Measurements from ENCODE around the gene LTN1. TPM values are rescaled to one million over a fixed set of nuclear protein-coding genes. Genes with fewer than 3 reads are reported as not detected.

LTN1 gene, protein sequence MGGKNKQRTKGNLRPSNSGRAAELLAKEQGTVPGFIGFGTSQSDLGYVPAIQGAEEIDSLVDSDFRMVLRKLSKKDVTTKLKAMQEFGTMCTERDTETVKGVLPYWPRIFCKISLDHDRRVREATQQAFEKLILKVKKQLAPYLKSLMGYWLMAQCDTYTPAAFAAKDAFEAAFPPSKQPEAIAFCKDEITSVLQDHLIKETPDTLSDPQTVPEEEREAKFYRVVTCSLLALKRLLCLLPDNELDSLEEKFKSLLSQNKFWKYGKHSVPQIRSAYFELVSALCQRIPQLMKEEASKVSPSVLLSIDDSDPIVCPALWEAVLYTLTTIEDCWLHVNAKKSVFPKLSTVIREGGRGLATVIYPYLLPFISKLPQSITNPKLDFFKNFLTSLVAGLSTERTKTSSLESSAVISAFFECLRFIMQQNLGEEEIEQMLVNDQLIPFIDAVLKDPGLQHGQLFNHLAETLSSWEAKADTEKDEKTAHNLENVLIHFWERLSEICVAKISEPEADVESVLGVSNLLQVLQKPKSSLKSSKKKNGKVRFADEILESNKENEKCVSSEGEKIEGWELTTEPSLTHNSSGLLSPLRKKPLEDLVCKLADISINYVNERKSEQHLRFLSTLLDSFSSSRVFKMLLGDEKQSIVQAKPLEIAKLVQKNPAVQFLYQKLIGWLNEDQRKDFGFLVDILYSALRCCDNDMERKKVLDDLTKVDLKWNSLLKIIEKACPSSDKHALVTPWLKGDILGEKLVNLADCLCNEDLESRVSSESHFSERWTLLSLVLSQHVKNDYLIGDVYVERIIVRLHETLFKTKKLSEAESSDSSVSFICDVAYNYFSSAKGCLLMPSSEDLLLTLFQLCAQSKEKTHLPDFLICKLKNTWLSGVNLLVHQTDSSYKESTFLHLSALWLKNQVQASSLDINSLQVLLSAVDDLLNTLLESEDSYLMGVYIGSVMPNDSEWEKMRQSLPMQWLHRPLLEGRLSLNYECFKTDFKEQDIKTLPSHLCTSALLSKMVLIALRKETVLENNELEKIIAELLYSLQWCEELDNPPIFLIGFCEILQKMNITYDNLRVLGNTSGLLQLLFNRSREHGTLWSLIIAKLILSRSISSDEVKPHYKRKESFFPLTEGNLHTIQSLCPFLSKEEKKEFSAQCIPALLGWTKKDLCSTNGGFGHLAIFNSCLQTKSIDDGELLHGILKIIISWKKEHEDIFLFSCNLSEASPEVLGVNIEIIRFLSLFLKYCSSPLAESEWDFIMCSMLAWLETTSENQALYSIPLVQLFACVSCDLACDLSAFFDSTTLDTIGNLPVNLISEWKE (N-terminal part only)
- 9.0 TPM for polyA plus RNA-seq (2013, experiment 1 of 2)
- 9.5 TPM for polyA plus RNA-seq (2013, experiment 2 of 2)

DNA sequence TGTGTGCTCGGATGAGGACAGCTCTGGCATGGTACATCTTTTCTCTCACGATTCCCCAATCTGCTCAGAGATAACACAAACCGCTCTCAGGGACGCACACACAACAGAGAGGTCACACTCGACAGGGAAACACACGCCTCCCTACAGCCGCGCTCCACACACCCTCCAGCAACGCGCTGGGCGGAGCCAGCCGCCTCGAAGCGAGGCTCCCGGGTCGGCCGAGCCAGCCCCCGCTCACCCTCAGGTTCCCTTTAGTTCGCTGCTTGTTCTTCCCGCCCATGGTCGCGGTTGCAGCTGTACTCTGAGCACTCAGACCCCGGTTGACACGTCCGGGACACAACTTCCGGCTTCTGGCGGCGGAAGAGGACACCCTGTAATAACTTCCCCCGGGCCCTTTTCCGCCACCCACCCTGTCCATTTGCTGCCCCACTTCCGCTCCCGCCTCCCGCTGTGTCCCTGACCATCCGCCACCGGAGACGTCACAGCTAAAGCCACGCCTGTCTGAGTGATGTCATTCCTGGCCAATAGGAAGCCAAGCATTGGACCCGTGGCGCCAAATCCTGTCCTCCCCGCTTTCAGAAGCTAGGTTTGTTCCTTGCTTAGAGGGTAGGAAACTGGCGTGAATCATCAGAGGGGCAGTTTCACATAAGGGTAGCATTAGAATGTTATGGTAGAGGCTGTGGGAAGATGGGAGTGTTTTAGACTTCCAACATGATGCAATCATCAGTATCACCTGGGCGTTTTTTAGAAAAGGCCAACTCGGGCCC is at the start of gene LTN1:
LTN1 (minus strand) TSS at position 352 of the 767 bp plus-strand sequence; CDS start at position 280, 72 bp downstream.
- 3% methylated on average over 43 of the region's 43 CpGs for WGBS
- Histone ChIP-seq H3K4me1 (ENCODE audit: control insufficient read depth, insufficient read depth, low read depth, low read length) (peaks cover 7% of the 10 kb centered on the region), H3K14ac (ENCODE audit: low read length in 2 of 2) (peak within 1 kb of the TSS in 1 of 2 experiments; percentile 29), H2AFZ (ENCODE audit: low read depth, low read length) (peak within 1 kb of the TSS; percentile 64), H3K4ac (ENCODE audit: low read depth in 1 of 2, low read length in 2 of 2) (peak within 1 kb of the TSS; percentile 53 to 58), H2AK5ac (ENCODE audit: low read length, severe bottlenecking) (no peak within 1 kb of the TSS), H3K27ac (ENCODE audit: low read length, poor library complexity, severe bottlenecking) (peak within 1 kb of the TSS; percentile 65), H2BK12ac (ENCODE audit: low read length in 2 of 2) (no peak within 1 kb of the TSS), H3K9me3 (ENCODE audit: control insufficient read depth, low read length) (no peaks in the 10 kb centered on the region), H3K9ac (ENCODE audit: low read length) (peak within 1 kb of the TSS; percentile 89), H2BK120ac (ENCODE audit: low read depth, low read length) (no peak within 1 kb of the TSS), H3K4me2 (ENCODE audit: low read length, poor library complexity, severe bottlenecking) (peak within 1 kb of the TSS; percentile 91), H2BK15ac (ENCODE audit: low read depth, poor library complexity, severe bottlenecking) (peak within 1 kb of the TSS; percentile 70), H3K23ac (ENCODE audit: low read length in 2 of 2) (peak within 1 kb of the TSS in 1 of 2 experiments; percentile 40), H3K27me3 (ENCODE audit: control insufficient read depth in 1 of 2, insufficient read depth in 1 of 2, low read length in 2 of 2) (no peaks in the 10 kb centered on the region), H3K79me1 (replicated peaks; ENCODE audit: low read length, poor library complexity, severe bottlenecking) (peaks cover 2% of the 10 kb centered on the region), H2BK5ac (ENCODE audit: low read depth, low read length, poor library complexity, severe bottlenecking) (no peak within 1 kb of the TSS), H4K8ac (ENCODE audit: low read length) (peak within 1 kb of the TSS; percentile 82), H3K36me3 (ENCODE audit: control insufficient read depth in 1 of 2, insufficient read depth in 2 of 2, low read depth in 1 of 2, low read length in 2 of 2) (peaks cover 0 to 5% of the 10 kb centered on the region in 2 experiments), H4K91ac (ENCODE audit: low read length) (peak within 1 kb of the TSS; percentile 28), H3K18ac (ENCODE audit: low read depth in 1 of 2, low read length in 2 of 2) (peak within 1 kb of the TSS; percentile 74 to 87), H3K4me3 (ENCODE audit: insufficient read depth in 1 of 2, low read depth in 1 of 2, low read length in 2 of 2) (peak within 1 kb of the TSS; percentile 87 to 93)
- peak; percentile 100 for DNase-seq

DNA sequence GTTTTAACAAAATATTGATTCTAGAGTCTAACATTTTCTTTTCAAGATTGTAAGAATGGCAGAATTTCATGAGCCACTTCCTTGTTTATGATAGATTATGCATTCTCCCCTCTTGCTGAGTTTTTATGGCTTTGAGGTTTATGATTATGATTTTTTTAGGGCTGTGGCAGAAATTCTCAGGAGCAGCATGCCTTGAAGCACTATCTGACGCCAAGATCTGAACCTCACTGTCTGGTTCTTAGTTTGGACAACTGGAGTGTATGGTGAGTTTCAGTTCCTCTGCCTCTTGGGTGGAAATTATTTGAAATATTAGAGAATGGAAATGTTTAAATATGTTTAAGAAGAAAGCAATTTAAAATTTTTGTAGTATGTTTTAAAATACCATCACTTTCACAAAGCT is 42.0 kb upstream of the LTN1 start:
- no peak overlapping the region for H3K4ac ChIP-seq (ENCODE audit: low read depth in 1 of 2, low read length in 2 of 2)
- H3K27me3 ChIP-seq (ENCODE audit: control insufficient read depth in 1 of 2, insufficient read depth in 1 of 2, low read length in 2 of 2): no peaks in the 10 kb centered on the region
- H2BK120ac ChIP-seq (ENCODE audit: low read depth, low read length): no peak overlapping the region
- no peak overlapping the region for H2AK5ac ChIP-seq (ENCODE audit: low read length, severe bottlenecking)
- H2AFZ ChIP-seq (ENCODE audit: low read depth, low read length): no peak overlapping the region
- H3K4me1 ChIP-seq (ENCODE audit: control insufficient read depth, insufficient read depth, low read depth, low read length): no peaks in the 10 kb centered on the region
- no peak overlapping the region for H3K27ac ChIP-seq (ENCODE audit: low read length, poor library complexity, severe bottlenecking)
- peaks cover 23 to 95% of the 10 kb centered on the region in 2 experiments for H3K36me3 ChIP-seq (ENCODE audit: control insufficient read depth in 1 of 2, insufficient read depth in 2 of 2, low read depth in 1 of 2, low read length in 2 of 2)
- H3K9ac ChIP-seq (ENCODE audit: low read length): no peak overlapping the region
- DNase-seq: no peak
- H3K14ac ChIP-seq (ENCODE audit: low read length in 2 of 2): no peak overlapping the region
- no peak overlapping the region for H3K4me2 ChIP-seq (ENCODE audit: low read length, poor library complexity, severe bottlenecking)
- no peak overlapping the region for H3K23ac ChIP-seq (ENCODE audit: low read length in 2 of 2)
- peaks cover 19% of the 10 kb centered on the region for H3K79me1 ChIP-seq (replicated peaks; ENCODE audit: low read length, poor library complexity, severe bottlenecking)
- no peak overlapping the region for H3K18ac ChIP-seq (ENCODE audit: low read depth in 1 of 2, low read length in 2 of 2)
- no peak overlapping the region for H4K91ac ChIP-seq (ENCODE audit: low read length)
- H3K9me3 ChIP-seq (ENCODE audit: control insufficient read depth, low read length): no peaks in the 10 kb centered on the region
- H2BK15ac ChIP-seq (ENCODE audit: low read depth, poor library complexity, severe bottlenecking): no peak overlapping the region
- no peak overlapping the region for H2BK5ac ChIP-seq (ENCODE audit: low read depth, low read length, poor library complexity, severe bottlenecking)
- H3K4me3 ChIP-seq (ENCODE audit: insufficient read depth in 1 of 2, low read depth in 1 of 2, low read length in 2 of 2): no peak overlapping the region
- H4K8ac ChIP-seq (ENCODE audit: low read length): no peak overlapping the region
- WGBS: 97% methylated on average over 1 of the region's 1 CpG
- no peak overlapping the region for H2BK12ac ChIP-seq (ENCODE audit: low read length in 2 of 2)

DNA sequence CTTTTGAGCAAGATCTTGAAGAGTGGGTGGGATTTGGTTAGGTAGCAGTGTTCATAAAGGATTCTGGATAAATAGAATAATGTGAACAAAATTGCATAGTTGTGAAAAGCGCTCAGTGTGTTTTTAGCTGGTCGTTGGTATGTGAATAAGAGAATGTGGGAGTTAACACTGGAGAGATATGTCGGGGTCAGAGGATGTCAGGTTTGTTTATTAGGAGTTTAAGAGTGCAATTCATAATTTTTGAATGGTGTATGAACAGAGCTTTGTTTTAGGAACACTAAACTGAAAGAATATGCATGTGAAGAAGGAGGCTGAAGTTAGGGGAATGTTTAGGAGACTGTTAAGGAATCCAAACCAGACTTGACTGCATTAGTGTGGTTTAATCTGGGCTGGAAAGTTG is 41.2 kb upstream of the LTN1 start:
- Histone ChIP-seq H3K9ac (ENCODE audit: low read length) (no peak overlapping the region), H2AFZ (ENCODE audit: low read depth, low read length) (no peak overlapping the region), H2BK12ac (ENCODE audit: low read length in 2 of 2) (no peak overlapping the region), H4K91ac (ENCODE audit: low read length) (no peak overlapping the region), H3K9me3 (ENCODE audit: control insufficient read depth, low read length) (no peaks in the 10 kb centered on the region), H3K4me3 (ENCODE audit: insufficient read depth in 1 of 2, low read depth in 1 of 2, low read length in 2 of 2) (no peak overlapping the region), H3K79me1 (replicated peaks; ENCODE audit: low read length, poor library complexity, severe bottlenecking) (peaks cover 22% of the 10 kb centered on the region), H2BK15ac (ENCODE audit: low read depth, poor library complexity, severe bottlenecking) (no peak overlapping the region), H3K4ac (ENCODE audit: low read depth in 1 of 2, low read length in 2 of 2) (no peak overlapping the region), H3K23ac (ENCODE audit: low read length in 2 of 2) (no peak overlapping the region), H2AK5ac (ENCODE audit: low read length, severe bottlenecking) (no peak overlapping the region), H3K27ac (ENCODE audit: low read length, poor library complexity, severe bottlenecking) (no peak overlapping the region), H4K8ac (ENCODE audit: low read length) (no peak overlapping the region), H2BK120ac (ENCODE audit: low read depth, low read length) (no peak overlapping the region), H3K27me3 (ENCODE audit: control insufficient read depth in 1 of 2, insufficient read depth in 1 of 2, low read length in 2 of 2) (no peaks in the 10 kb centered on the region), H3K14ac (ENCODE audit: low read length in 2 of 2) (no peak overlapping the region), H3K4me1 (ENCODE audit: control insufficient read depth, insufficient read depth, low read depth, low read length) (no peaks in the 10 kb centered on the region), H3K36me3 (ENCODE audit: control insufficient read depth in 1 of 2, insufficient read depth in 2 of 2, low read depth in 1 of 2, low read length in 2 of 2) (peaks cover 23 to 93% of the 10 kb centered on the region in 2 experiments), H2BK5ac (ENCODE audit: low read depth, low read length, poor library complexity, severe bottlenecking) (no peak overlapping the region), H3K4me2 (ENCODE audit: low read length, poor library complexity, severe bottlenecking) (no peak overlapping the region), H3K18ac (ENCODE audit: low read depth in 1 of 2, low read length in 2 of 2) (no peak overlapping the region)
- WGBS: 88% methylated on average over 3 of the region's 3 CpGs
- DNase-seq: no peak
